Measurements from ENCODE around the gene KIF1A. TPM values are rescaled to one million over a fixed set of nuclear protein-coding genes. Genes with fewer than 3 reads are reported as not detected.

KIF1A gene
- total RNA-seq, 1 experiment from 2014 or later = 279 TPM

DNA sequence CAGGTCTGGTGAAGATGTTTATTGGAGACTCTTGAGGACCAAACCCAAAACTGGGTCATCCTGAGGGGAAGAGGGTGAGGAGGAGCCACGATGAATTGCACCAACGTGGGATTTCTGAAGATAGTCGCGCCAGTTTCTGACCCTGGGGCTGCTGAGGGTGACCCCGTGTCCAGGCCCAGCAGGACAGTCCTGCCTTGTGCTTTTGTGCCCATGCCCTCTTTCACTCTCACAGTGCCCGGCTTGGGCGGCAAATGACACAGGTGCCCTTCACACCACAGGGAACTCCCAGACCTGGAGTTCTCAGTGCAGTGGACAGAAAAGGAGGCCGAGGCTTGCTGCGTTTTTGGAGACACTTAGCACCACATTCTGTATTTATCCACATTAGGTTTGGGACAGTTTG lies 15.5 kb upstream of the KIF1A start:
- Mint-ChIP-seq H3K36me3 (no peaks in the 10 kb centered on the region), H3K27me3 (ENCODE audit: low read depth) (peaks cover 14% of the 10 kb centered on the region), H3K27ac (no peak overlapping the region), H3K4me1 (no peaks in the 10 kb centered on the region), H3K4me3 (no peak overlapping the region), H3K9me3 (no peaks in the 10 kb centered on the region)
- no peak for DNase-seq (ENCODE audit: low spot score)
- TF ChIP-seq ZNF416 (CRISPR knock-in tag; IDR thresholded peaks at IDR 0.05) (no peak), GABPB1 (CRISPR knock-in tag; IDR thresholded peaks at IDR 0.05) (no peak), ZNF423 (CRISPR knock-in tag; IDR thresholded peaks at IDR 0.05) (no peak), PRRX2 (CRISPR knock-in tag; IDR thresholded peaks at IDR 0.05) (no peak), TP53 (CRISPR knock-in tag; IDR thresholded peaks at IDR 0.05) (no peak), NR3C1 (CRISPR knock-in tag; conservative IDR thresholded peaks at IDR 0.05; ENCODE audit: low read depth) (no peak), ZNF121 (CRISPR knock-in tag; IDR thresholded peaks at IDR 0.05) (no peak), MYBL2 (CRISPR knock-in tag; IDR thresholded peaks at IDR 0.05) (no peak)
- ATAC-seq = no peak
- CTCF ChIA-PET = interaction anchor here (1.7 kb wide), 1 partner anchor 16 kb away, joined by 4 read pairs; no protein-coding TSS in a partner anchor
- POLR2A ChIA-PET = no interaction called here

DNA sequence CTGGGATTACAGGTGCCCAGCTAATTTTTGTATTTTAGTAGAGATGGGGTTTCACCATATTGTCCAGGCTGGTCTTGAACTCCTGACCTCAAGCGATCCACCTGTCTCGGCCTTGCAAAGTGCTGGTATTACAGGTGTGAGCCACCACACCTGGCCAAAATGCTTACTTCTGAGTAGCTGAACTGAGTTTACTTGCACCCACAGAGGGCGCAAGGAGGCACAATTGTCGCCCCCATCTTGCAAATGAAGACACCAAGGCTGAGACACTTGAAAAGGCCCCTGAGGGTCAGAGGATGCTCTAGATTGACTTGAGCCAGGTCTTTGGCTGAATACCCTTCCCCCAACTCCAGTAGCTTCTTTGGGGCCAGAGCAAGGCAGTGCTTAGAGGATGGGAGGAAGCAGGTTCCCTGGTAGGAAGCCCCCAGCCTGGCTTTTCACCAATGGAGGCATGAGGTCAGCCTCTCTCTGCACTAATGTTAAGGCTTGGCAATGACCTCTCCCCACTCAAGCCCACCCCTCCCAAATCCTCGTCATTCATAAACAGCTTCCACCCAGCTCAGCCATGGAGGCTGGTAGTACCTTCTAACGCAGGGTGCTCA lies 14.5 kb upstream of the KIF1A start:
- Mint-ChIP-seq H3K27ac (no peak overlapping the region), H3K27me3 (ENCODE audit: low read depth) (peaks cover 25% of the 10 kb centered on the region), H3K9me3 (no peaks in the 10 kb centered on the region), H3K4me3 (no peak overlapping the region), H3K36me3 (no peaks in the 10 kb centered on the region), H3K4me1 (no peaks in the 10 kb centered on the region)
- ChIA-PET POLR2A (interaction anchor here (1.0 kb wide), 1 partner anchor 14 kb away, joined by 3 read pairs; the partner anchor contains the start of gene KIF1A), CTCF (interaction anchor here (0.7 to 1.2 kb wide), 3 partner anchors 15 to 82 kb away, joined by 3 to 5 read pairs (median 3); no protein-coding TSS in a partner anchor)
- DNase-seq (ENCODE audit: low spot score) (no peak), ATAC-seq (no peak)
- no peak for TF ChIP-seq JUN (CRISPR knock-in tag; IDR thresholded peaks at IDR 0.05)
- no peak for TF ChIP-seq ZNF263 (CRISPR knock-in tag; IDR thresholded peaks at IDR 0.05; ENCODE audit: low read depth)
- TF ChIP-seq ZNF671 (CRISPR knock-in tag; IDR thresholded peaks at IDR 0.05) = no peak
- TF ChIP-seq, protein P1, sequence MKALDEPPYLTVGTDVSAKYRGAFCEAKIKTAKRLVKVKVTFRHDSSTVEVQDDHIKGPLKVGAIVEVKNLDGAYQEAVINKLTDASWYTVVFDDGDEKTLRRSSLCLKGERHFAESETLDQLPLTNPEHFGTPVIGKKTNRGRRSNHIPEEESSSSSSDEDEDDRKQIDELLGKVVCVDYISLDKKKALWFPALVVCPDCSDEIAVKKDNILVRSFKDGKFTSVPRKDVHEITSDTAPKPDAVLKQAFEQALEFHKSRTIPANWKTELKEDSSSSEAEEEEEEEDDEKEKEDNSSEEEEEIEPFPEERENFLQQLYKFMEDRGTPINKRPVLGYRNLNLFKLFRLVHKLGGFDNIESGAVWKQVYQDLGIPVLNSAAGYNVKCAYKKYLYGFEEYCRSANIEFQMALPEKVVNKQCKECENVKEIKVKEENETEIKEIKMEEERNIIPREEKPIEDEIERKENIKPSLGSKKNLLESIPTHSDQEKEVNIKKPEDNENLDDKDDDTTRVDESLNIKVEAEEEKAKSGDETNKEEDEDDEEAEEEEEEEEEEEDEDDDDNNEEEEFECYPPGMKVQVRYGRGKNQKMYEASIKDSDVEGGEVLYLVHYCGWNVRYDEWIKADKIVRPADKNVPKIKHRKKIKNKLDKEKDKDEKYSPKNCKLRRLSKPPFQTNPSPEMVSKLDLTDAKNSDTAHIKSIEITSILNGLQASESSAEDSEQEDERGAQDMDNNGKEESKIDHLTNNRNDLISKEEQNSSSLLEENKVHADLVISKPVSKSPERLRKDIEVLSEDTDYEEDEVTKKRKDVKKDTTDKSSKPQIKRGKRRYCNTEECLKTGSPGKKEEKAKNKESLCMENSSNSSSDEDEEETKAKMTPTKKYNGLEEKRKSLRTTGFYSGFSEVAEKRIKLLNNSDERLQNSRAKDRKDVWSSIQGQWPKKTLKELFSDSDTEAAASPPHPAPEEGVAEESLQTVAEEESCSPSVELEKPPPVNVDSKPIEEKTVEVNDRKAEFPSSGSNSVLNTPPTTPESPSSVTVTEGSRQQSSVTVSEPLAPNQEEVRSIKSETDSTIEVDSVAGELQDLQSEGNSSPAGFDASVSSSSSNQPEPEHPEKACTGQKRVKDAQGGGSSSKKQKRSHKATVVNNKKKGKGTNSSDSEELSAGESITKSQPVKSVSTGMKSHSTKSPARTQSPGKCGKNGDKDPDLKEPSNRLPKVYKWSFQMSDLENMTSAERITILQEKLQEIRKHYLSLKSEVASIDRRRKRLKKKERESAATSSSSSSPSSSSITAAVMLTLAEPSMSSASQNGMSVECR (CRISPR knock-in tag; IDR thresholded peaks at IDR 0.05; ENCODE audit: borderline replicate concordance) = no peak
- no peak for TF ChIP-seq ZNF423 (CRISPR knock-in tag; IDR thresholded peaks at IDR 0.05)
- no peak for TF ChIP-seq NR3C1 (CRISPR knock-in tag; conservative IDR thresholded peaks at IDR 0.05; ENCODE audit: low read depth)
- TF ChIP-seq NFATC4 (CRISPR knock-in tag; IDR thresholded peaks at IDR 0.05) = no peak
- no peak for TF ChIP-seq ZNF416 (CRISPR knock-in tag; IDR thresholded peaks at IDR 0.05)
- no peak for TF ChIP-seq SP1 (CRISPR knock-in tag; conservative IDR thresholded peaks at IDR 0.05)
- TF ChIP-seq, protein P2, sequence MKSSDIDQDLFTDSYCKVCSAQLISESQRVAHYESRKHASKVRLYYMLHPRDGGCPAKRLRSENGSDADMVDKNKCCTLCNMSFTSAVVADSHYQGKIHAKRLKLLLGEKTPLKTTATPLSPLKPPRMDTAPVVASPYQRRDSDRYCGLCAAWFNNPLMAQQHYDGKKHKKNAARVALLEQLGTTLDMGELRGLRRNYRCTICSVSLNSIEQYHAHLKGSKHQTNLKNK (CRISPR knock-in tag; IDR thresholded peaks at IDR 0.05) = no peak
- TF ChIP-seq, protein P3, sequence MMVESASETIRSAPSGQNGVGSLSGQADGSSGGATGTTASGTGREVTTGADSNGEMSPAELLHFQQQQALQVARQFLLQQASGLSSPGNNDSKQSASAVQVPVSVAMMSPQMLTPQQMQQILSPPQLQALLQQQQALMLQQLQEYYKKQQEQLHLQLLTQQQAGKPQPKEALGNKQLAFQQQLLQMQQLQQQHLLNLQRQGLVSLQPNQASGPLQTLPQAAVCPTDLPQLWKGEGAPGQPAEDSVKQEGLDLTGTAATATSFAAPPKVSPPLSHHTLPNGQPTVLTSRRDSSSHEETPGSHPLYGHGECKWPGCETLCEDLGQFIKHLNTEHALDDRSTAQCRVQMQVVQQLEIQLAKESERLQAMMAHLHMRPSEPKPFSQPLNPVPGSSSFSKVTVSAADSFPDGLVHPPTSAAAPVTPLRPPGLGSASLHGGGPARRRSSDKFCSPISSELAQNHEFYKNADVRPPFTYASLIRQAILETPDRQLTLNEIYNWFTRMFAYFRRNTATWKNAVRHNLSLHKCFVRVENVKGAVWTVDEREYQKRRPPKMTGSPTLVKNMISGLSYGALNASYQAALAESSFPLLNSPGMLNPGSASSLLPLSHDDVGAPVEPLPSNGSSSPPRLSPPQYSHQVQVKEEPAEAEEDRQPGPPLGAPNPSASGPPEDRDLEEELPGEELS (CRISPR knock-in tag; IDR thresholded peaks at IDR 0.05) = no peak
- TF ChIP-seq, protein P4, sequence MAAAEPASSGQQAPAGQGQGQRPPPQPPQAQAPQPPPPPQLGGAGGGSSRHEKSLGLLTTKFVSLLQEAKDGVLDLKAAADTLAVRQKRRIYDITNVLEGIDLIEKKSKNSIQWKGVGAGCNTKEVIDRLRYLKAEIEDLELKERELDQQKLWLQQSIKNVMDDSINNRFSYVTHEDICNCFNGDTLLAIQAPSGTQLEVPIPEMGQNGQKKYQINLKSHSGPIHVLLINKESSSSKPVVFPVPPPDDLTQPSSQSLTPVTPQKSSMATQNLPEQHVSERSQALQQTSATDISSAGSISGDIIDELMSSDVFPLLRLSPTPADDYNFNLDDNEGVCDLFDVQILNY (CRISPR knock-in tag; IDR thresholded peaks at IDR 0.05) = no peak
- no peak for TF ChIP-seq TEAD1 (CRISPR knock-in tag; IDR thresholded peaks at IDR 0.05)
- no peak for TF ChIP-seq GTF2I (CRISPR knock-in tag; conservative IDR thresholded peaks at IDR 0.05)
- no peak for TF ChIP-seq CBFB (CRISPR knock-in tag; IDR thresholded peaks at IDR 0.05; ENCODE audit: low read depth)
- TF ChIP-seq, protein P5, sequence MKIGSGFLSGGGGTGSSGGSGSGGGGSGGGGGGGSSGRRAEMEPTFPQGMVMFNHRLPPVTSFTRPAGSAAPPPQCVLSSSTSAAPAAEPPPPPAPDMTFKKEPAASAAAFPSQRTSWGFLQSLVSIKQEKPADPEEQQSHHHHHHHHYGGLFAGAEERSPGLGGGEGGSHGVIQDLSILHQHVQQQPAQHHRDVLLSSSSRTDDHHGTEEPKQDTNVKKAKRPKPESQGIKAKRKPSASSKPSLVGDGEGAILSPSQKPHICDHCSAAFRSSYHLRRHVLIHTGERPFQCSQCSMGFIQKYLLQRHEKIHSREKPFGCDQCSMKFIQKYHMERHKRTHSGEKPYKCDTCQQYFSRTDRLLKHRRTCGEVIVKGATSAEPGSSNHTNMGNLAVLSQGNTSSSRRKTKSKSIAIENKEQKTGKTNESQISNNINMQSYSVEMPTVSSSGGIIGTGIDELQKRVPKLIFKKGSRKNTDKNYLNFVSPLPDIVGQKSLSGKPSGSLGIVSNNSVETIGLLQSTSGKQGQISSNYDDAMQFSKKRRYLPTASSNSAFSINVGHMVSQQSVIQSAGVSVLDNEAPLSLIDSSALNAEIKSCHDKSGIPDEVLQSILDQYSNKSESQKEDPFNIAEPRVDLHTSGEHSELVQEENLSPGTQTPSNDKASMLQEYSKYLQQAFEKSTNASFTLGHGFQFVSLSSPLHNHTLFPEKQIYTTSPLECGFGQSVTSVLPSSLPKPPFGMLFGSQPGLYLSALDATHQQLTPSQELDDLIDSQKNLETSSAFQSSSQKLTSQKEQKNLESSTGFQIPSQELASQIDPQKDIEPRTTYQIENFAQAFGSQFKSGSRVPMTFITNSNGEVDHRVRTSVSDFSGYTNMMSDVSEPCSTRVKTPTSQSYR (CRISPR knock-in tag; IDR thresholded peaks at IDR 0.05) = no peak
- no peak for TF ChIP-seq ZNF121 (CRISPR knock-in tag; IDR thresholded peaks at IDR 0.05)
- no peak for TF ChIP-seq NR2C2 (CRISPR knock-in tag; IDR thresholded peaks at IDR 0.05)
- no peak for TF ChIP-seq MXD4 (CRISPR knock-in tag; IDR thresholded peaks at IDR 0.05; ENCODE audit: borderline replicate concordance)
